H1 (cell line): ENCODE data around the gene ELMO2. TPM values are rescaled to one million over a fixed set of nuclear protein-coding genes. Genes with fewer than 3 reads are reported as not detected.

Source experiments
- CTCF ChIA-PET: fragments of 300-600 bp; sonication (Branson Sonifier 250); formaldehyde crosslinking; loops from one replicate; lab custom pipeline; 2021; ENCODE audit not compliant: partially characterized antibody; lab: Charles Lee
- POLR2A ChIA-PET: fragments of 300-600 bp; sonication (Branson Sonifier 250); formaldehyde crosslinking; loops from one replicate; lab custom pipeline; 2021; ENCODE audit warnings: inconsistent platforms; ENCODE audit not compliant: partially characterized antibody; lab: Charles Lee
- DNase-seq, 2 experiments: peaks; one replicate each; pipeline versions ENCODE4 v3.0.0 to v3.0.0-alpha.2; 2010 to 2022; ENCODE audit warnings: low spot score in 2 of 2, low read depth in 1 of 2, mixed read lengths in 1 of 2
- FAIRE-seq: peaks from 2 replicates; lab custom pipeline; 2011; peaks lifted over from hg19 to GRCh38; lab: Jason Lieb, UNC
- H2AFZ ChIP-seq: 2 replicates; pipeline ENCODE4 v1.8.1; 2012; ENCODE audit warnings: low read length, inconsistent platforms
- H2AK5ac ChIP-seq: 2 replicates; pipeline ENCODE4 v1.6.1; 2013; ENCODE audit warnings: low read depth, low read length
- H2BK120ac ChIP-seq: replicated peaks from 2 replicates; pipeline ENCODE3; 2013; ENCODE audit warnings: low read depth, low read length, inconsistent platforms
- H2BK12ac ChIP-seq: 2 replicates; pipeline ENCODE4 v1.6.1; 2013; ENCODE audit warnings: low read depth, low read length
- H2BK15ac ChIP-seq: 2 replicates; pipeline ENCODE4 v1.6.1; 2013; ENCODE audit warnings: low read length
- H2BK20ac ChIP-seq: 2 replicates; pipeline ENCODE4 v1.6.1; 2013; ENCODE audit warnings: low read length
- H2BK5ac ChIP-seq: 2 replicates; pipeline ENCODE4 v1.6.1; 2013; ENCODE audit warnings: low read depth, low read length
- H3K14ac ChIP-seq: 2 replicates; pipeline ENCODE4 v1.6.1; 2013; ENCODE audit warnings: inconsistent platforms; ENCODE audit not compliant: insufficient read length
- H3K18ac ChIP-seq: 2 replicates; pipeline ENCODE4 v1.6.1; 2013; ENCODE audit warnings: low read length; ENCODE audit errors: extremely low read depth
- H3K23ac ChIP-seq: 2 replicates; pipeline ENCODE4 v1.6.1; 2013; ENCODE audit warnings: inconsistent platforms; ENCODE audit not compliant: insufficient read length
- H3K23me2 ChIP-seq: 2 replicates; pipeline ENCODE4 v1.6.1; 2013; ENCODE audit warnings: low read depth, low read length
- H3K27ac ChIP-seq: 2 replicates; pipeline ENCODE4 v1.6.1; 2011; ENCODE audit warnings: low read depth, low read length, inconsistent platforms
- H3K27me3 ChIP-seq, 4 experiments: replicated peaks in 1 of 4; 1 replicate in 1 of 4; 2 replicates in 3 of 4; pipeline versions ENCODE4 v1.6.1 to v1.8.1; 2011 to 2013; ENCODE audit warnings: low read length in 3 of 4, mild to moderate bottlenecking in 3 of 4, inconsistent platforms in 2 of 4, mixed read lengths in 2 of 4, moderate library complexity in 1 of 4; ENCODE audit not compliant: control insufficient read depth in 3 of 4, insufficient read depth in 3 of 4; ENCODE audit errors: extremely low read depth in 1 of 4
- H3K36me3 ChIP-seq, 4 experiments: 2 replicates each; pipeline versions ENCODE4 v1.6.1 to v1.8.1; 2011 to 2013; ENCODE audit warnings: mild to moderate bottlenecking in 4 of 4, low read length in 3 of 4, moderate library complexity in 2 of 4, control low read depth in 1 of 4, inconsistent platforms in 1 of 4; ENCODE audit not compliant: insufficient read depth in 4 of 4, control insufficient read depth in 2 of 4
- H3K4ac ChIP-seq: replicated peaks from 2 replicates; pipeline ENCODE3; 2013; ENCODE audit warnings: low read length, low read depth, mixed read lengths, inconsistent platforms; ENCODE audit not compliant: insufficient read length
- H3K4me1 ChIP-seq, 4 experiments: replicated peaks in 1 of 4; 1 replicate in 1 of 4; 2 replicates in 3 of 4; pipeline versions ENCODE4 v1.6.1 to v1.8.1; 2011 to 2013; ENCODE audit warnings: low read length in 3 of 4, inconsistent platforms in 2 of 4, mixed read lengths in 1 of 4; ENCODE audit not compliant: insufficient read depth in 4 of 4, control insufficient read depth in 3 of 4
- H3K4me2 ChIP-seq, 2 experiments: 2 replicates each; pipeline versions ENCODE4 v1.6.1 to v1.8.1; 2011 to 2013; ENCODE audit warnings: low read depth in 2 of 2, low read length in 2 of 2, control low read depth in 1 of 2, inconsistent platforms in 1 of 2, mild to moderate bottlenecking in 1 of 2; ENCODE audit not compliant: insufficient read depth in 1 of 2
- H3K4me3 ChIP-seq, 4 experiments: fragments of 200-600, 300-600 bp in 1 of 4; sonication (generic), shearing (Covaris generic), sonication (Bioruptor Twin) in 1 of 4; 2 replicates each; pipeline versions ENCODE4 v1.5.1 to v1.8.1; 2011 to 2016; ENCODE audit warnings: low read length in 4 of 4, low read depth in 3 of 4, control low read depth in 2 of 4, inconsistent platforms in 2 of 4, mild to moderate bottlenecking in 2 of 4, mixed read lengths in 1 of 4, moderate library complexity in 1 of 4; ENCODE audit not compliant: insufficient read depth in 2 of 4; ENCODE audit errors: extremely low read depth in 1 of 4
- H3K56ac ChIP-seq: replicated peaks from 2 replicates; pipeline ENCODE3; 2013; ENCODE audit warnings: low read depth, mild to moderate bottlenecking, mixed read lengths, low read length, inconsistent platforms; ENCODE audit not compliant: insufficient read length
- H3K79me1 ChIP-seq: 2 replicates; pipeline ENCODE4 v1.6.1; 2013; ENCODE audit warnings: low read depth, low read length, control low read depth
- H3K79me2 ChIP-seq, 2 experiments: 2 replicates each; pipeline versions ENCODE4 v1.6.1 to v1.8.1; 2012 to 2013; ENCODE audit warnings: low read length in 2 of 2, mild to moderate bottlenecking in 2 of 2, inconsistent platforms in 1 of 2; ENCODE audit not compliant: insufficient read depth in 2 of 2, control insufficient read depth in 1 of 2
- H3K9ac ChIP-seq, 4 experiments: replicated peaks in 1 of 4; 1 replicate in 1 of 4; 2 replicates in 3 of 4; pipeline versions ENCODE4 v1.6.1 to v1.8.1; 2011 to 2013; ENCODE audit warnings: low read depth in 3 of 4, low read length in 3 of 4, control low read depth in 2 of 4, mild to moderate bottlenecking in 2 of 4, moderate library complexity in 2 of 4, inconsistent platforms in 1 of 4; ENCODE audit errors: extremely low read depth in 1 of 4
- H3K9me3 ChIP-seq, 2 experiments: 2 replicates each; pipeline versions ENCODE4 v1.6.1 to v1.8.1; 2012 to 2013; ENCODE audit warnings: mild to moderate bottlenecking in 2 of 2, moderate library complexity in 2 of 2, control low read depth in 1 of 2, inconsistent platforms in 1 of 2, low read depth in 1 of 2, low read length in 1 of 2, mixed read lengths in 1 of 2; ENCODE audit not compliant: insufficient read depth in 2 of 2
- H4K20me1 ChIP-seq, 2 experiments: replicated peaks in 1 of 2; 2 replicates each; pipeline versions ENCODE3 to v1.8.1; 2011 to 2013; ENCODE audit warnings: inconsistent platforms in 2 of 2, low read length in 2 of 2, mild to moderate bottlenecking in 1 of 2; ENCODE audit not compliant: insufficient read depth in 2 of 2, control insufficient read depth in 1 of 2
- H4K5ac ChIP-seq: 2 replicates; pipeline ENCODE4 v1.6.1; 2013; ENCODE audit warnings: low read length, low read depth, mixed read lengths, inconsistent platforms; ENCODE audit not compliant: insufficient read length
- H4K8ac ChIP-seq: 2 replicates; pipeline ENCODE4 v1.8.0; 2013; ENCODE audit warnings: mild to moderate bottlenecking, moderate library complexity, low read length, inconsistent platforms; ENCODE audit not compliant: insufficient read depth; ENCODE audit errors: extremely low read depth
- H4K91ac ChIP-seq: replicated peaks from 2 replicates; pipeline ENCODE3; 2013; ENCODE audit warnings: low read length, mixed read lengths, inconsistent platforms; ENCODE audit not compliant: insufficient read length
- CHD1 ChIP-seq: IDR thresholded peaks from 2 replicates; pipeline ENCODE4 v1.6.1; 2012; ENCODE audit warnings: low read depth, low read length, improper control_type of control experiment
- EGR1 ChIP-seq: IDR thresholded peaks from 2 replicates; pipeline ENCODE4 v1.6.1; 2011; ENCODE audit warnings: low read depth, low read length, borderline replicate concordance
- EZH2 ChIP-seq: fragments of 200-600 bp; sonication (generic); IDR thresholded peaks from 2 replicates; pipeline ENCODE4 v1.7.1; 2012; ENCODE audit warnings: low read depth, mild to moderate bottlenecking, moderate library complexity, low read length, inconsistent platforms; ENCODE audit not compliant: severe bottlenecking
- HDAC6 ChIP-seq: IDR thresholded peaks from one replicate; pipeline ENCODE4 v1.7.1; 2012; ENCODE audit warnings: low read depth, mild to moderate bottlenecking, inconsistent platforms, low read length, moderate library complexity
- JUND ChIP-seq: IDR thresholded peaks from 2 replicates; pipeline ENCODE4 v1.6.1; 2011; ENCODE audit warnings: mild to moderate bottlenecking, improper control_type of control experiment, low read length
- MAFK ChIP-seq: IDR thresholded peaks from 2 replicates; pipeline ENCODE4 v1.6.1; 2012; ENCODE audit warnings: low read depth, mild to moderate bottlenecking, improper control_type of control experiment, low read length
- NANOG ChIP-seq: IDR thresholded peaks from 2 replicates; pipeline ENCODE4 v1.6.1; 2011; ENCODE audit warnings: low read length, low read depth, mild to moderate bottlenecking, inconsistent platforms; ENCODE audit not compliant: insufficient read depth, poor library complexity, severe bottlenecking
- POU5F1 ChIP-seq: IDR thresholded peaks from 2 replicates; pipeline ENCODE4 v1.6.1; 2011; ENCODE audit warnings: low read depth, mild to moderate bottlenecking, low read length, moderate library complexity
- SP1 ChIP-seq: IDR thresholded peaks from 2 replicates; pipeline ENCODE4 v1.6.1; 2011; ENCODE audit warnings: low read depth, low read length
- TCF12 ChIP-seq: IDR thresholded peaks from 2 replicates; pipeline ENCODE4 v1.6.1; 2011; ENCODE audit warnings: low read depth, mild to moderate bottlenecking, low read length
- WGBS, 2 experiments: shearing (Covaris generic) in 1 of 2; methylation state at CpG; one replicate each; pipeline versions ENCODE4 v1.1.6 to v1.1.7; 2013 to 2015; ENCODE audit warnings: low lambda C conversion rate in 2 of 2, mixed read lengths in 2 of 2, inconsistent platforms in 1 of 2, low coverage in 1 of 2, missing lambda C conversion rate in 1 of 2; ENCODE audit not compliant: insufficient replicate concordance in 2 of 2, insufficient coverage in 1 of 2, insufficient read length in 1 of 2; ENCODE audit errors: extremely low coverage in 1 of 2, missing lambda C conversion rate in 1 of 2; 5-methylcytosine and 5-hydroxymethylcytosine counted together
- polyA plus RNA-seq, 7 experiments: library from polyadenylated mRNA; depleted of rRNA in 3 of 7; stranded (reverse) in 5 of 7; unstranded in 2 of 7; fragments of >200 nt in 5 of 7; fragments of 200-250 nt in 2 of 7; gene quantifications; 1 replicate in 5 of 7; 2 replicates in 1 of 7; 4 replicates in 1 of 7; pipeline versions ENCODE4 v1.2.1 to v1.2.3, GENCODE V29; 2011 to 2013; ENCODE audit warnings: missing spikeins in 2 of 7, mixed read lengths in 2 of 7
- total RNA-seq: library from RNA; stranded (reverse); fragmentation: NEBNext Ultra II Directional; extraction: Animal tissue kit (Norgen Biotek cat#: 25700); gene quantifications from 2 replicates; pipeline ENCODE4 v1.2.1, GENCODE V29; 2021
- TF ChIP-seq, protein P1 (sequence below): IDR thresholded peaks from 2 replicates; pipeline ENCODE4 v1.6.1; 2012; ENCODE audit warnings: low read length, inconsistent platforms
- TF ChIP-seq, protein P2 (sequence below): IDR thresholded peaks from 2 replicates; pipeline ENCODE4 v1.6.1; 2011; ENCODE audit warnings: low read length, improper control_type of control experiment

ELMO2 gene
- total and polyA plus RNA-seq, 2 of the 8 experiments (the other 6 are each of a cell fraction or from before 2014, with no cell fraction given), result 34.3 to 39.7 TPM

DNA sequence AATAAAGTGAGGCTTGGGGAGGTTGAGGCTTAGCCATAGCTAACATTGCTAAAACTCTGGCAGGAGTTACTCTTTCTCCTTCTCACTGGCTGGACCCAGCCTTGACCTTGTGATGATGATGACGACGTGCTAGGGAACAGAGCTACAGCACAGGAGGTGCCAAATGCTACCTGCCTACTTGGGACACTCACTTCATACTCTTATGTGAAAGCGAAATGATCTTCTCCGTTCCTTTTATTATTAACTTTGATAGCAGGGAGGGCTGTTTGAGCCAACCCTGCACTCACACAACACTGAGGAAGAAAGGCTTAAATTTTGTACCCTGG lies 1.2 kb upstream of the ELMO2 start:
- Histone ChIP-seq H2BK120ac (no peak overlapping the region), H3K27me3 (peaks cover 0 to 5% (median 0%) of the 10 kb centered on the region in 4 experiments; a peak in 2 of 7 replicates), H3K14ac (no peak overlapping the region), H3K9me3 (no peaks in the 10 kb centered on the region), H3K36me3 (no peaks in the 10 kb centered on the region; a peak in 1 of 8 replicates), H3K4me2 (peak overlapping the region; percentile 80 to 91), H4K5ac (no peak overlapping the region), H4K91ac (no peak overlapping the region), H3K4me1 (peaks cover 0 to 10% (median 2%) of the 10 kb centered on the region in 4 experiments; a peak in 4 of 7 replicates), H2BK5ac (no peak overlapping the region), H4K8ac (no peak overlapping the region), H2BK20ac (no peak overlapping the region), H3K18ac (no peak overlapping the region), H3K79me2 (peaks cover 4 to 27% of the 10 kb centered on the region in 2 experiments), H2BK12ac (no peak overlapping the region), H3K4ac (no peak overlapping the region), H3K4me3 (peak overlapping the region in 2 of 4 experiments; percentile 72 to 85; a peak in 2 of 8 replicates), H2BK15ac (no peak overlapping the region), H3K9ac (no peak overlapping the region), H3K79me1 (peaks cover 7% of the 10 kb centered on the region), H2AFZ (no peak overlapping the region), H3K56ac (no peak overlapping the region), H3K23me2 (peaks cover 8% of the 10 kb centered on the region), H4K20me1 (peaks cover 2 to 3% of the 10 kb centered on the region in 2 experiments), H3K23ac (no peak overlapping the region), H2AK5ac (no peak overlapping the region), H3K27ac (no peak overlapping the region)
- DNase-seq, result no peak
- 72% methylated on average over 4 of the region's 4 CpGs; no CpG with 5 or more reads in 1 of the 2 experiments for WGBS, 2 experiments
- POLR2A ChIA-PET, result interaction anchor here (3.3 kb wide), 1 partner anchor 43 kb away, joined by 17 read pairs; no protein-coding TSS in a partner anchor
- FAIRE-seq, result no peak
- CTCF ChIA-PET, result interaction anchor here (0.7 to 1.3 kb wide), 6 partner anchors 8 to 101 kb away, joined by 3 to 4 read pairs (median 3); no protein-coding TSS in a partner anchor
- TF ChIP-seq JUND, result no peak
- TF ChIP-seq, protein P1, sequence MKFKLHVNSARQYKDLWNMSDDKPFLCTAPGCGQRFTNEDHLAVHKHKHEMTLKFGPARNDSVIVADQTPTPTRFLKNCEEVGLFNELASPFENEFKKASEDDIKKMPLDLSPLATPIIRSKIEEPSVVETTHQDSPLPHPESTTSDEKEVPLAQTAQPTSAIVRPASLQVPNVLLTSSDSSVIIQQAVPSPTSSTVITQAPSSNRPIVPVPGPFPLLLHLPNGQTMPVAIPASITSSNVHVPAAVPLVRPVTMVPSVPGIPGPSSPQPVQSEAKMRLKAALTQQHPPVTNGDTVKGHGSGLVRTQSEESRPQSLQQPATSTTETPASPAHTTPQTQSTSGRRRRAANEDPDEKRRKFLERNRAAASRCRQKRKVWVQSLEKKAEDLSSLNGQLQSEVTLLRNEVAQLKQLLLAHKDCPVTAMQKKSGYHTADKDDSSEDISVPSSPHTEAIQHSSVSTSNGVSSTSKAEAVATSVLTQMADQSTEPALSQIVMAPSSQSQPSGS, result no peak
- TF ChIP-seq CHD1, result no peak
- no peak for TF ChIP-seq SP1
- no peak for TF ChIP-seq HDAC6
- TF ChIP-seq NANOG, result no peak
- TF ChIP-seq EGR1, result no peak
- TF ChIP-seq, protein P2, sequence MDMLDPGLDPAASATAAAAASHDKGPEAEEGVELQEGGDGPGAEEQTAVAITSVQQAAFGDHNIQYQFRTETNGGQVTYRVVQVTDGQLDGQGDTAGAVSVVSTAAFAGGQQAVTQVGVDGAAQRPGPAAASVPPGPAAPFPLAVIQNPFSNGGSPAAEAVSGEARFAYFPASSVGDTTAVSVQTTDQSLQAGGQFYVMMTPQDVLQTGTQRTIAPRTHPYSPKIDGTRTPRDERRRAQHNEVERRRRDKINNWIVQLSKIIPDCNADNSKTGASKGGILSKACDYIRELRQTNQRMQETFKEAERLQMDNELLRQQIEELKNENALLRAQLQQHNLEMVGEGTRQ, result no peak
- TF ChIP-seq EZH2, result no peak
- TF ChIP-seq MAFK, result no peak
- no peak for TF ChIP-seq POU5F1
- no peak for TF ChIP-seq TCF12
